ENCODE measurements around the gene FOXD2.

FOXD2 gene
- 1.2 to 2.7 reads per million in 2 donors for total RNA-seq

DNA sequence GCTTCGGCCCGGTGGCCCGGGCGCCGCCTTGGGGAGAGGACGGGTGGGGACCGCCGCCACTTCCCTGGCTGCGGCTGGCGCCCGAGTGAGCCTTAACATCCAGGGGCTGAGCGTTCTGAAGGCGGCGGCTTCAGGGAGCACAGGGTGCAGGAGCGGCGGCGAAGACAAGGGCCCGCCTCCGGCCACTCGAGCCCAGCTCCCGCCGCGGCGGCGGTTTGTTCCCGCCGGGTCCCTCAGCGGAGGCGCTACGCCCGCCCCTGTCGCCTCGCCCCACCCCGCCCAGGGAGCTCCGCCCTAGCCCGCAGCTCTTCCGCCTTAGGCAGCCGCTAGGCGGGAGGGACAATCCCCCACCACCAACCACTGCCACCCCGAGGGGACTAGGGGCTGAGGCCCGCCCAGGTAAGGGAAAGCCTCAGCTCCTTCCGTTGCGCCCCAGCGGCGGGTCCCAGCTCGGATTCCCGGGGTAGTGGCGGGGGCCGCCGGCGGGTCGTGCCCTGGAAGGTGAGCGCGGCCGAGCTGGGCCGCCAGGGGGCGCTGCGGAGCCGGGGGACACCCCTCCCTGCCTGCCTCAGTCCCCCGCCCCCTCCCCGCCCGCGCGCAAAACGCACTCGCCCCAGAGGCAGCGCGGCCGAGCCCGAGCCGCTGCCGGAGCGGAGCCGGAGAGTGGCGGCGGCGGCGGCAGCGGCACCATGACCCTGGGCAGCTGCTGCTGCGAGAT lies at the start of gene FOXD2:
Gene FOXD2 (plus strand): TSS at position 598 of the 718 bp plus-strand sequence. CDS start 92 bp downstream, at position 690.
- peak; percentile 96 for DNase-seq

DNA sequence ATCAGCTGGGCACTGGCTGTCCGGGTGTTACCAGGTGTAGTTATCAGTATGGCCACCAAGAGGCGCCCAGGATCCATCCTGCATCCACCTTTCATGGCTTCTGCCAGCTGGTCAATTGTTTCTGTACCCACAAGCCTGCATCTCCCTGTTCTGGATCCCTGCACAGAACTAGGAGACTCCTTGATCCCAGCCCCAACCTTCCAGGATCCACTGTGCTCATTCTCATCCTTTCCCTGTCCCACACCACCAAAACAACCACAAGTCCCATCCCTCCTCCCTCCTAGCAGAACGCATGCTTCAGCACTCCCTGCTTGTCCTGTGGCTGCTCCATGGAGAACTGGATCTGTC lies 49.0 kb upstream of the FOXD2 start:
- no peak for DNase-seq

DNA sequence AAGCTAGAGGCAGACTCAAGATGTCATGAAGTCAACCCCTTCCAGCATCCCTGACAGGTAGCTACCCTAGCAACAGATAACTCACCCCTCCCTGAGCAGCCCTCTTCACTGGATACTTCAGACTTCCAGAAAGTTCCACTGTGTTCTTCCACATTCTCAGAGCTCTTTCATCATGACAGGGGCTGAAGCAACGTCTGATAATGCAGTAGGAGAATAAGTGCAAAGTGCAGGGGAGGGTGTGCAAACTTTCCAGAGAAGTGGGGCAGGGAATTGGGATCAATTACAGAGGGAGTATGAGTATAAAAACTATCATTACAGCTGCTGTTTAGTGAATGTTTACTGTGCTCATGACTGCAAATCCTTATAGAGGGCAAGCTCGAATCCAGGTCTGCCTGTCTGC lies 48.1 kb upstream of the FOXD2 start:
- no peak for DNase-seq

DNA sequence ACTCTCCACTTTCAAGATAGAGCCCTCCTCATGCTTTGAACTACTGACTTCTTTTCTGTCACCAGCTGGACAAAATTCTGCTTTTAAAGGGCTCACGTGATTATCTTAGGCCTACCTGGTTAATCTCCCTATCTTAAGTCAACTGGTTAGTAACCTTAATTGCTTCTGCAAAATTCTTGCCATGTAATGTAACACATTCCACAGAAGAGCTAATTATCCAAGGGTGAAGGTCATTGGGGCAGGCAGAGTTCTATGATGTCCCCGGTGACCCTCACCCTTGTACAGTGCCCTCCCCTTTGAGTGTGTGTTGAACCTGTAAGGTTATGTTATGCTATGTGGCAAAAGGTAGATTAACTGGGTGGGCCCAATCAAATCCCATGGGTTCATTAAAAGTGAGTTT lies 47.0 kb upstream of the FOXD2 start:
- no peak for DNase-seq

DNA sequence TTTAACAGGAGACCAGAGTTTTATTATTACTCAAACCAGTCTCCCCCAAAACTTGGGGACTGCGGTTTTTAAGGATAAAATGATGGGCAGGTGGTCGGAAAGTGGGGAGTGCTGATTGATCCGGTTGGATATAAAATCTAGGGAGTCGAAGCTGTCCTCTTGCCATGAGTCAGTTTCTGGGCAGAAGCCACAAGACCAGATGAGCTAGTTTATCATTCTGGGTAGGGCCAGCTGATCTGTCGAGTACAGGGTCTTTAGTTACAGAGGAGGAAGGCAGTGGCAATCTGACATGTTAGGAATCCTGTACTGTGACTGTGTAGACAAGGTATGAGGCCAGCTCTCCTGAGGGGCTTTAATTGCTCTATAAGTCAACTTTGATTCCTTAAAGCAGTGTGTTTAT lies 44.7 kb upstream of the FOXD2 start:
- no peak for DNase-seq

DNA sequence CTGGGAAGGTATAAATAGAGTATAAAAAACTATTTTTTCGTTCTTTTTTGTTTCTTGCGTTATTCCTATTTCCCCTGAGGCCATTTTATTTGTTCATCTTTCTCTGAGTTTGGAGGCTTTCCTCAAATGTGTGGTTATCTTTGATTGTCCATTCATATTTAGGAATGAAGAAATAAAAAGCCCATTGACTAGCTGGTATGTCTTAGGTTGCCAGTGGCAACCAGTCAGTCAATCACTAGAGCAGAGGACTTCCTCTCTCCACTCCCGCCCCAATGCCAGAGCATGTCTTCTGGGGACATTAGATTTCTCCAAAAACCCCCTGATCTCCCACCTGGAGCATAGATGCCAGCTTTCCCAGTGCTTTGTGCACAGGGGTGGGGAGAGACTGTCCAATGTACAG lies 42.4 kb upstream of the FOXD2 start:
- DNase-seq = no peak

DNA sequence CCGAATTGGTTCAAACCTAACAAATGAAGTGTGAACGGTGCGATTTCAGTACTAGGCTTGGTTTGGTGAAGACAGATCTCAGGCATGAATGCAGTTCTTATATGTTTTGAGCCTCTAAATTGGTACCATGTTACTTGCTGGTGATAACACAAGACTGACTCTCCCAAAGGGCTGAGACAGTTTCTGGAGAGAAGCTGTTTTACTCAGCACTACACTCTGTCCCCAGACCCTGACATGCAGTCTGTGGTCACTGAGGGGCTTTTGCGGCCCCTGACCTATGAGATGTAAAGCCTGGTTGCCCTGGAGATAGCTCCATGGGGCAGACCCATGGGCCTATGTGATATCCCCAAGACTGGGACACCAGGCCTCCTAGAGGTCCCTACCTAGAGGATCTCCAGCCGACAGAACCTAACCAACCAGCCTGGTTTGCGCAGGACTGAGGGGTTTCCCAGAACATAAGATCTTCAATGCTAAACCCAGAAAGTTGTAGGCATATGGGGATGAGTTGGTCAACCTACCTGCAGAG lies 41.1 kb upstream of the FOXD2 start:
- DNase-seq = no peak

DNA sequence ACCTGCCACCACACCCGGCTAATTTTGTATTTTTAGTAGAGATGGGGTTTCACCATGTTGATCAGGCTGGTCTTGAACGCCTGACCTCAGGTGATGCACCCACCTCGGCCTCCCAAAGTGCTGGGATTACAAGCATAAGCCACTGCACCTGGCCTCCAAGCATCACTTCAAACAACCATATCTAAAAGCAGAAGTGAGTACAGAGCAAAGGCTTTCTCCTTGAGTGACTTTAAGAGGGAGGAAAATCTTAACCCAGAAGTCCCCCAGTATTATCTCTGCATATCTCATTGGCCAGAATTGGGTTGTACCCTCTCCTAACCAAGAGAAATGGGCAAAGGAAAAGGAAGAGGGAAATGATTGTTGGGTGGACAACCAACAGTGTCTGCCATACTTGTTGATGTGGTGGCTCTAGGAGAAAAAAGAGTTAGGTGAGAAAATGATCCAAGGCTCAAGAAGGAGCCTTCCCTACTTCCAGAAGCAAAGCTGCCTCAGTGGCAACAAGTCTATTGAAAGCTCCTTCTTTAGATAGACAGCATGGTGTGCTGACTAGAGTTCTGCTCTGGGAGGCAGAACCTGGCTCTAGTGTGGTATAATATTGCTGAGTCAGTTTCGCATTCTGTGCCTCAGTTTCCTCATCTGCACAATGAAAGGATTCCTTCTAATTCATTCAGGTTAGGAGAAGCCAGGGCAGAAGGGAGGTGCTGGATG lies 38.6 kb upstream of the FOXD2 start:
- no peak for DNase-seq

DNA sequence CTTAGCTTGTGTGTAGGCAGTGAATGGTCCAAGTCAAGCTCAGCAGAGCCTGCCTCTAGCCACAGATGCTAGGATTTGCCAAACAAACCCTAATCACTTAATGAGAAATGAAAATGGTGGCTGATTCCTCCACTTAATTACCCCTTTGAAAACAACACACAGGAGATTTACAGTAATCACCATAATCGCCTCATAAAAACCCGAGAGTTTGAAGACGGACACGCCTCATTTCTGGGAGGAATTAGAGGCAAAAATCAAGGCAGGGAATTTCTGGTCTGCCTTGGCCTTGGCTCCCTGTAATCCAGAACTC lies 38.0 kb upstream of the FOXD2 start:
- DNase-seq = no peak

DNA sequence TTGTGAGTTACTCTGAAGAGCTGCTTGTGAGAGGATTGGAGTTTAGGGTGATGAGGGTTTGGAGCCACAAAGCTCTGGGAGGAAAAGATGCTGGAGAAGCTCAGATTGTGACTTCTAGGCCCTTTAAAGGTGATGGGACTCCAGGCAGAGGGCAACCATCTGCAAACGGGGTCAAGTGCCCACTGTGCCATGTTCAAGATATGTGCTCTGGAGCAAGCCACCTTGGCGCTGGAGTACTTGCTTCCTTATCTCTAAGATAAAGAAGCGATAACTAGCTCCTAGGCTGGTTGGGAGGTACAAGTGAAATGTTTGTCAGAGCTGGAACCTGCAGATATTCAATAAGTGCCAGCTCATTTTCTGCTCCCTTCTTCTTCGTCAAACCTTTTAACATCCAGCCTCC lies 36.1 kb upstream of the FOXD2 start:
- no peak for DNase-seq

DNA sequence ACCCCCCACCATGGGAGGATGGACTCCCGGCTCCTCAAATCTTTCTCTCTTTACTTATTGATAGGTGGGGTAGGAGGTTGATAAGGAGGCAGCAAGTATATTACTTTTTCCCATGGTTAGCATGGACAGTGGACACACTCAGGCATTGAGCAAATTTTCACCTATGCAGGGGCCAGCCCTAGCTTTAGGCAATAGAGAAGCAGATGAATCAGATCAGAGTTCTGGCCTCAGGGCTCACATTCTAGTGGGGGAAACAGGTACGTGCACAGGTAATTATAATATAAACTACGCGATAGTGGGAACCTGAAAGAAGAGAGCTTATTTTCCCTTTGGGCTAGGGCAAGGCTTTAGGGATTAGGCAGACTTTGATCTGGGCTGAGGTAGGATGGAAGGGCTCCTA lies 35.3 kb upstream of the FOXD2 start:
- no peak for DNase-seq

DNA sequence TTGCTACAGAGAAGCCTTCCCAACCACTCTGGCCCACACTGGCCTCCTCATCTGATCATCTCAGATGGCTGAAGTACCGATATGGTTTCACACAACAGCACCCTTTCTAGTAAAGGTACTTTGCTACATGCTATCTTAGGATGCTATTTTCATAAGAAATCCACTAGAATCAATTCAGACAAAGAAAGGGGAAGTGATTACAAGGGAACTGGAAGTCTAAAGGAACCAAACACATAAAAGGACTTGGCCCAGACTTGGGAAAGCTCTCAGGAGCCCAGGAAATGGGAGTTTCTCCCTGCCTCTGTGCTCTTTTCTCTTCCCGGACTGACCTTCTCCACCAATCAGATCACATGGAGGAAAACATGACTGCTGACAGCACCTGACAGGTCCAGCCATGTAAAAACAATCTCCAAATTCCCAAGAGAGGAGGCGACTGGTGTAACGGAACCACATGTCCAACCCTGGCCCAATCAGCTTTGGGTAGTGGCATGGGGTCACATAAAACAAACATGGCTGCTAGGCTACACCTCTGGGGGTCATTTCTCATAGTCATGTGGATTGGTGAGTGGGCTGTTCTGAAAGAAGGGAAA lies 34.4 kb upstream of the FOXD2 start:
- no peak for DNase-seq

DNA sequence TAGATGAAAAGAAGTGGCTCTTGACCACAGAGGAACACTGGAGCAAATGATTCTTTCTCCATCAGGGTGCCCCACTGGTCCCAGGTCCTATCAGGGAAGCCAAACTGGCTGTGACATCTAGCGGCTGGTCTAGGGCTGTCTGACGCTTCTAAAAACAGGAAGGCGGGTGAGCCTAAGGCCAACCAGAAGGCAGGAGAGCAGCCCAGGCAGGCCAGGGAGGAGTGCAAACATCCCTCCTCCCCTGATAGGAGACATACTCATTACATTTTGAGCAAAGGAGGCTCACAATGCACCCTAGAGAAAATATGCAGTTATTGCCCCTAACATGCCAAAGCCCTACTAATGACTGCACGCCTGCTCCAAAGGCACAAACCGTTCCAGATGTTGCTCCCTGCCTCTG lies 32.1 kb upstream of the FOXD2 start:
- DNase-seq = no peak

DNA sequence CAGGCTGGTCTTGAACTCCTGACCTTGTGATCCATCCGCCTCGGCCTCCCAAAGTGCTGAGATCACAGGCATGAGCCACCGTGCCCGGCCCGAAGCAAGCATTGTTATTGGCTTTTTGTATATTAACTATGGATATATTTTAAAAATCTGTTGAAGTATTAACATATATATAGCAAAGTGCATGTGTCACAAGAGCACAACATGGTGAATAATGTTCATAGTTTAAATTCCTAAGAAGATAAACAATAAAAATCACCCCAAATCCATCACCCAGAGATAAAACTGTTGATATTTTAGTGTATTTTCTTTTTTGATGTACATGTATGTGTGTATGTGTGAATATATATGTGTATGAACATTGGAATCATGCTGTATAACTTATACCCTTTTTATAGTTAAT lies 30.9 kb upstream of the FOXD2 start:
- DNase-seq = no peak

DNA sequence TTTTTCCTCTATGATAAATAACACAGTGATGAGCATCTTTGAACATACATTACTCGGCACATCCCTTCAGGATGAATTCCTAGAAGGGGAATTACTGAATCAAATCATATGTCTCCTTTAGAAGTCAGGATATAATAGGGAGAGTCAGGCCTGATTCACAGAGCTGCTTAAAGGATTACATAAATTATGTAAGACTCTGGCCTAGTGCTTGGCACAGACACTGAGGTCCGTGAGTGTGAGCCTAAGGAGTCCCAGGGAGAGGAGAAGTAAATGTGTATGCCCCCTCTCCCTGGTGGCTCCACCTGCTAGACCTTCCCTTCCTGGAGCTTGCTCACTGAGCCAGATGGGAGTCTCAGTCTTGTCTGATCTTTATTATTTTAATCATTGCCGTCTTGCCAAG lies 30.4 kb upstream of the FOXD2 start:
- no peak for DNase-seq

DNA sequence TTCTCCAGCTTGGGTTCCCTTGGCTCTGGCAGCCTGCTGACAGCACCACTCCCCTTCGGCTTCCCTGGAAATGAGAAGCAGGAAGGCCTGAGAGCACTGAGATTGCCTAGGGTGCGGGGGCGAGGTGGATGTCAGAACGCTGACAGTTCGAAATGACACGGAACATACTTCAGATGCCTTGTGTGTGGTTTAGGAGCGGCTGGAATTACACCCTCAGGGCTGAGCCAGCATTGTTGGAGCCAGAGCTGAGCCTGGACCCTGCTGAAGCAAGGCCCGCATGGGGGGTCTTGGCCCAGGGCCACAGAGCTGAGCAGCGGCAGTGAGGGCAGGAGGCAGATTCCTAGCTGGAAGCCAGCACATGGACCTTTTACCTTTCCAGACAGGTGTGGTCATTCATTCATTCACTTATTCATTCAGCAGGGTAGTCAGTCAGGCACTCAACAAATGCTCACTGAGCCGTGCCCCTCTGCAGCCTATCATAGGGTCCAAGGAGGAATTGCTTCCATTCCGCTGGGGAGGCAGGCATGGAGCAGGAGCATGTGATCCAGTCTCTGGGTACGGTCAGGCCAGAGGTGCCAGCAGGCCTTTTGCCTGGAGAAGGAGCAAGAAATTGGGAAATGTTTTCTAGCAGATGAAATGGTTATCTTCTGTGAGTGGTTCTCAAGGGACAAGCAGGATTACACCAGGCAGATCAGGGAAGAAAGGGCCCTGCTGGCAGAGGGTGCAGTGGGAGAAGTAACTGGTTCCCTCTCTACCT lies 28.4 kb upstream of the FOXD2 start:
- no peak for DNase-seq

DNA sequence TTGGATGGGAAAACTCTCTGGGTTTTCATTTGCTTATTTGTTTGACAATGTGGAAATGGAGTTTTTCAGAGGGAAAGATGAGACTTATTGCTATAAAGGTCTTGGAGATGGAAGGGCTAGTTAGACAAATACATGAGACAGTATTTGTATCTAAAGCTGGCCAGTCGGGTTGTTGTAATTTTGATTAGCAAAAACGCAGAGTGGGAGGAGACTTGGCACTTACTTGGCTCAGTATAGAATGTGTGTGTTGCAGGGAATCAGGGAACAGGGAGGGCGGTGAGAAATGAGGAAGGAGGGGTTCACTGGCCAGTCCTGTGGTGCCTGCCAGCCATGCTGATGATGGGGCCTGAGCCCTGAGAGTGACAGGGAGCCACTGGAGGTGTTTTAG lies 27.8 kb upstream of the FOXD2 start:
- DNase-seq = no peak

DNA sequence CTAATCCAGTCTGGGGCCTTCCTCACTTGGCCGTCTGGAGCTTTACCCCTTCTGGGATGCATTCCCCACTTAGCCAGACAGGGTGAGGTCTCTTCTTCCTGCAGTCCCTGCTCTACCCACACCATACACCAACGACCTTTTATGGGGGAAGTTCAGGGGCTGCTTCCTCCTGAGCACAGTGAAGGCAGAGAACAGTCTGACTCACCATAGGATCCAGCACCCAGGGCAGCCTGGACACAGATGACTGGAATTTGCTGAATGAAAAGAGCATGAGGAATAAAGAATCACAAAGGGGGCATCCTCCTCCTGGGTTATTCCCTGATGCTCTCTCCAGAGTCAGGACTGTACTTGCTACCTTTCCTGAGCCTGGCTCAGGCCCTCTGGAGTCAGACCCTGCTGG lies 26.4 kb upstream of the FOXD2 start:
- DNase-seq = no peak

DNA sequence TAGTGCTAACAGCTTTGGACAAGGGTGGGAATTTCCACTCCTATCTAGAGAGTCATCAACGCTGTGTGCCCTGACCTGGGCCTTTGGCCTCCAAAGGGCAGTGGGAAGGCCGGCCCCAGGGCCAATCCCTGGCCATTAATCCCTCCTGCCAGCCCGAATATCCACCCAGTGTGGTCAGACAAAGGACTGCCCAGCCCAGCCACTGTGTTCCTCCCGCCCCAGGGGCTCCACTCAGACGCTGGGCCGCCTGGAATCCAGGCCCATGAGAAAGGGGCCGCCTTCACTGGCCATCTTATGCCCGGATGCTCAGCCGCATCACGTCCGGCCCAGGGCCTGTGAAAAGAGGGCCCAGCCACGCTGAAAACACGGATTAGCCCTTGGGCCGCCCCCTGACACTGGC lies 25.4 kb upstream of the FOXD2 start:
- no peak for DNase-seq

DNA sequence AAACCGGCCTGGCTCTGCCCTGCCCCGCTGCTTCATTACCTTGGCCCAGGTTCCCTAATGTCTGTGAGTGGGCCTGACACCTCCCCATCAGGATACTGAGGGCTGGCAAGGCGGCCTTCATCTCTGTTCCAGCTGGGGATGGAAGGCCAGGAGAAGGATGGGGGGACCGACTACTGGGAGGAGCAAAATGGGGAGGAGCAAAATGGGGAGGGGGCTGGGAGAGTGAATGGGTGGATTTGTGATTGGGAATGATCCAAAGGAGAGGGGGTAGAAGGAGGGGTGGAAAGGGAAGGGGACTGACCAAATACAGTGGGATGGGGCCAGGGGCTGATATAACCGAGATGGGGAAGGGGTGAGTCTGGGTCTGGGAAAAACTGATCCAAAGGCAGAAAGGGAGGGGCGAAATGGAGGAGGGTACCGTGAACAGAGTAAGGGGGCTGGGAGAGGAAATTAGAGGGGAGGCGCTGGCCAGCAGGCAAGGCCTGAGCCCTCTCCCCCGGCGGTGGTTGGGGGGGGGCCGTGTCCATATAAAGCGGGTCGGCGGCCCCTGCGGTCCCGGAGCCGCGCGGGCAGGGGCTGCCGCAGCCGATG lies 22.0 kb upstream of the FOXD2 start, which contains the start of gene FOXE3:
Gene FOXE3 (plus strand): TSS at position 558 of the 591 bp plus-strand sequence. CDS start 31 bp downstream, at position 589.
- DNase-seq = no peak

DNA sequence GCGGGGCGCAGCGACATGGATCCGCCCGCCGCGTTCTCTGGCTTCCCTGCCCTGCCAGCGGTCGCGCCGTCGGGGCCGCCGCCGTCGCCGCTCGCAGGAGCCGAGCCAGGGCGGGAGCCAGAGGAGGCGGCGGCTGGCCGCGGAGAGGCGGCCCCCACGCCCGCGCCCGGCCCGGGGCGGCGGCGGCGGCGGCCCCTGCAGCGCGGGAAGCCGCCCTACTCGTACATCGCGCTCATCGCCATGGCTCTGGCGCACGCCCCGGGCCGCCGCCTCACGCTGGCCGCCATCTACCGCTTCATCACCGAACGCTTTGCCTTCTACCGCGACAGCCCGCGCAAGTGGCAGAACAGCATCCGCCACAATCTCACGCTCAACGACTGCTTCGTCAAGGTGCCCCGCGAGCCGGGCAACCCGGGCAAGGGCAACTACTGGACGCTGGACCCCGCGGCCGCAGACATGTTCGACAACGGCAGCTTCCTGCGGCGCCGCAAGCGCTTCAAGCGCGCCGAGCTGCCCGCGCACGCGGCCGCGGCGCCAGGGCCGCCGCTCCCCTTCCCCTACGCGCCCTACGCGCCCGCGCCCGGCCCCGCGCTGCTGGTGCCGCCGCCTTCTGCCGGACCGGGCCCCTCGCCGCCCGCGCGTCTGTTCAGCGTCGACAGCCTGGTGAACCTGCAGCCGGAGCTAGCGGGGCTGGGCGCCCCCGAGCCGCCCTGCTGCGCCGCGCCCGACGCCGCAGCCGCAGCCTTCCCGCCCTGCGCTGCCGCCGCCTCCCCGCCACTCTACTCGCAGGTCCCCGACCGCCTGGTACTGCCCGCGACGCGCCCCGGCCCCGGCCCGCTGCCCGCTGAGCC lies 21.3 kb upstream of the FOXD2 start:
- DNase-seq = no peak
